Fibroblast of villous mesenchyme (primary cell): ENCODE measurements around the gene SP4. TPM values are rescaled to one million over a fixed set of nuclear protein-coding genes. Genes with fewer than 3 reads are reported as not detected.

ENCODE experiments used
- DNase-seq: peaks from one replicate; pipeline ENCODE4 v3.0.0-alpha.2; 2010; ENCODE audit warnings: low read depth
- H3K4me3 ChIP-seq: 2 replicates; pipeline ENCODE4 v1.5.1; 2011; ENCODE audit warnings: low read depth, mild to moderate bottlenecking, low read length
- CTCF ChIP-seq: IDR thresholded peaks from 2 replicates; pipeline ENCODE4 v1.5.1; 2012; ENCODE audit warnings: low read depth, mild to moderate bottlenecking, low read length; ENCODE audit not compliant: insufficient read depth
- total RNA-seq: library from RNA; depleted of rRNA; stranded (reverse); fragments of >200 nt; gene quantifications from 2 replicates; pipeline ENCODE4 v1.2.3, GENCODE V29; 2012

The SP4 gene
- total RNA-seq, 1 donor, result 3.9 TPM

- DNase-seq, result no peak
- no peak for TF ChIP-seq CTCF
- no peak overlapping the region for H3K4me3 ChIP-seq
Observed at GRCh38 chr7:21443149-21443841, 15.4 kb downstream of the SP4 start.

- no peak overlapping the region for H3K4me3 ChIP-seq
- no peak for TF ChIP-seq CTCF
- no peak for DNase-seq
Observed at GRCh38 chr7:21448974-21449373, 21.1 kb downstream of the SP4 start.

- no peak for DNase-seq
- no peak for TF ChIP-seq CTCF
- no peak overlapping the region for H3K4me3 ChIP-seq
Observed at GRCh38 chr7:21450076-21450475, 22.2 kb downstream of the SP4 start.

DNA sequence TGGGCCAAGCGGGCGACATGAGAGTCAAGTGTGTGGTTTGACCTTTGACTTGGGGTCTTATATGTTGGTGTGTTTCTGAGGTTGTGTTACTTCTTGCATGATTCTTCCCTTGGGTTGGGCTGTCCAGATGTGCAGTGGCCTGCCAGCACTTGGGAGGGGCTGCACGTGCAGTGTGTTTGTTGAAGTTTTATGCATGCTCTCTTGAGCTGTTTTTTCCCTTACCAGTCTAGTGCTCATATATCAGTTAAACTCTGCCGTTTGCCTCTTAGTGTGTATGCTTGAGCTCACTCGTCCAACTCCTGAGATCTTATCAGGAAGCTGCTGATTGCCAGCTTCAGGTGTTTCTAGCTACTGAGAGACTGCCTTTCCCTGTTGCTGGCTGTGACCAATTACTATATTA is 23.1 kb downstream of the SP4 start:
- TF ChIP-seq CTCF, result no peak
- DNase-seq, result no peak

GRCh38 chr7:21454182-21454581 is 26.3 kb downstream of the SP4 start:
- no peak for DNase-seq
- TF ChIP-seq CTCF, result no peak
- H3K4me3 ChIP-seq, result no peak overlapping the region

More for the DNA sequence above, 23.1 kb downstream of the SP4 start:
- H3K4me3 ChIP-seq, result no peak overlapping the region

DNA sequence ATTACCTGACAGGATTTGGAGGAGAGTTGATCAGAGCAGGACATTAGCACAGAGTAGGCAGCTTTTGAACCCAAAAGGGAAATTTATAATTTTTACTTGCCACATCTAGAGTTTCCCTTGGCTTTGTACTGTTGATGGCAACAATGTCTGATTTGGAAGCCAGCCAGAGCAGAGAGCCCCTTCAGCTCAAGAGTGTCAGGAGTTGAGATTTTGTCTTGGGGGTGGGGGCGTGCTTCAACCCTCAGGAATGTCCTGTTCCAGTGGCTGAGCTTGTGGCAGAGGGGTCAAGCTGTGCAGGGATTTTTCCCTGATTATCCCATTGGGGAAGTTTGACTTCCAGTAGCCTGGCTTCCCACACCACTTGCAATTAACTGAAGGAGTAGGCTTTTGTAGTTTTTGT is 27.0 kb downstream of the SP4 start:
- TF ChIP-seq CTCF, result no peak
- H3K4me3 ChIP-seq, result no peak overlapping the region
- DNase-seq, result no peak

- no peak for DNase-seq
- no peak for TF ChIP-seq CTCF
Observed at GRCh38 chr7:21461282-21461681, 33.4 kb downstream of the SP4 start.

More at GRCh38 chr7:21461282-21461681, 33.4 kb downstream of the SP4 start:
- H3K4me3 ChIP-seq, result no peak overlapping the region
